NCI-H82 treated with DMSO at 0.1 percent for 48 hours (cell line): ENCODE data around the gene PNMA8C.

Experiments used
- DNase-seq: peaks from one replicate; lab custom pipeline; 2025; ENCODE audit not compliant: unreplicated experiment; lab: John Stamatoyannopoulos, UW

PNMA8C gene

DNA sequence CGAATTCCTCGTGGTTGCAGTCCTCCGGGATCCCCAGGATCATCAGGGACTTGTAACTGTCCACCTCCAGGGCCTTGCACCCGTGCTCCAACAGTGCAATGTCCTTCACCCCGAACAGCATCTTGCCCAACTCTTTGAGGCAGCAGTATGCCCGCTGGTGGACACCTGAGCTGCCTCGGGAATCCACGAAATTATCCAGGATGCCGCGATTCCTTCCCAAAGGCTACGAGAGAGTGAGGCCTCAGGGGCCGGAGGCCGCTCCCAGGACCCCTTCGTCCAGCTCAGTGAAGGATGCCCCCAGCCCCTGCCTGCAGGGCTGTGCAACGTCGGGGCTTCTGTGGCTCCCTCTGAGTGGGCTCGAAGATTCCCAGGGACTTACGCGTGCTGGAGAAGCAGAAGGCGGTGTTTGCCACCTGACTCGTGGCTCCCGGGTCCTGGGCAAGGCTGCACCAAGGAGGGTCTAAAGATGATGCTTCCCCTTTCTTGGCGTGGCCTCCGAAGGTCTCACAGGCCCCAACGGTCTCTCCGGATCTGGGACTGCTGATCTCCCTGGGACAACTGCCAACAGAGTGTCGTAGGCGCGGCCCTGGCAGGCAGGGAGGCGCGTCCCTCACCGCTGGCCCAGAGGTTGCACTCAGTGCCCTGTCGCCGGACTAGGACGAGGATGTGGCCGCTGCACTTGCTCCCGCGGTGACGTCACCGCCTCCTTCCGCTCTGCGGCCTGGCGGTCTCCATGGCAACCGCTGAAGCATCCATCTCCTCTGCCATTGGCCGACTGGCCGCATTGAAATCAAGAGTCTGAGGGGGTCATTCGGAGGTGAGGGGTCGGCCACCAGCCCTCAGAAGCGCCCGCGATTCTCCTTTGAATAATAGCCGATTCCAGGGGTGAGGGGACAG, at the start of gene PNMA8C:
Gene PNMA8C, minus strand, starts transcription at position 698 of the 897 bp plus-strand sequence. Its CDS starts 577 bp downstream, at position 121.
- DNase-seq: no peak

DNA sequence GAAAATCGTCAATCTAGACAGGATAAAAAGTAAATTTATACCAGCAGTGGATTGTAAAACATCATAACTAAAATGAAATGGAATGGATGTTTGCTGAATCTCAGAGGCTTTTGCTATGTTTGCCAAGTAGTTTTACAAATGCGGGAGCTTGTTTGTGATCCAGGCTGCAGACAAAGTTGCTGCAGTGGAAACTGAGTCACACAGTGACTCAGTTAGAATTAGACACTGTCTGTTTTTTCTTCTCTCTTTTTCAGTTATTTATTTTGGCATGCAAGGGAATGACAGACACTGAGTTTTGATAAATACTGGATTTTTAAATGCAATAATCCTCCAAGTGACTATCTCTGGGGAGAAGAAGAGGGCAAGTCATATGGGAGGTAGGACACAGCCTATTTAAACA, 47.2 kb upstream of the PNMA8C start:
- DNase-seq: no peak

DNA sequence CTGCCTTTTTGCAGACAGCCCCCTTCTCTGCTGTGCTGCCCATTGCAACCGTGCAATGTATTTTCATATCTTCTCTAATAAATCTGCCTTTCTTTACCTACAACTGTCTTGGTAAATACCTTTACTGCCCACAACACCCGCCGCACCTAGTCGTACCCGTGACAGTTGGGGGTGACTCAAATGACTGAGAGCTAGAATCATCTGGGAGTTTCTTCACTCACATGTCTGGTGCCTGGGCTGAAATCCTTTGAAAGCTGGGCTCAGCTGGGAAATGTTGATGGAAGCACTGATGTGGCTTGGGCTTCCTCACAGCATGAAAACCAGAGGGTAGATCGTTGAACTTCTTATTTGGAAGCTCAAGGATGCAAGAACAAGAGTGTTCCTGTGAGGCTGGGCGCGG, 45.5 kb upstream of the PNMA8C start:
- no peak for DNase-seq

DNA sequence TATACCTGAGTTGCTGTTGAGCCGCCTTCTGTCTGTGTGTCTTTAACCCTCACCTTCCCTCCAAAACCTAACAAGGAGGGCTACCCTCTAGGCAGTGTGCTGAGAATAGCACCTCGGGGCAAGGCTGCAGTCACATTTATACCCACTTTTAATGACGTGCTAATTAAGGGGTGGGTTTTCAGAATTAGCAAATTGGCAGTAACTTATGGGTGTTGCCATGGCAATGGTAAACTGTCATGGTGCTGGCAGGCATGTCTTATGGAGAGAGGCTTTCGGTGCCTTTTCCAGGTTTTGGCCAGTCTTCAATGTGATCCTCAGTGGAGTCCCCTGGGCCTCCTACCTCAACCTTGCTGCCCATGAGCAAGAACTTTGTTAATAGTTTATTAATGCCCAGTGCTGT, 43.9 kb upstream of the PNMA8C start:
- no peak for DNase-seq

DNA sequence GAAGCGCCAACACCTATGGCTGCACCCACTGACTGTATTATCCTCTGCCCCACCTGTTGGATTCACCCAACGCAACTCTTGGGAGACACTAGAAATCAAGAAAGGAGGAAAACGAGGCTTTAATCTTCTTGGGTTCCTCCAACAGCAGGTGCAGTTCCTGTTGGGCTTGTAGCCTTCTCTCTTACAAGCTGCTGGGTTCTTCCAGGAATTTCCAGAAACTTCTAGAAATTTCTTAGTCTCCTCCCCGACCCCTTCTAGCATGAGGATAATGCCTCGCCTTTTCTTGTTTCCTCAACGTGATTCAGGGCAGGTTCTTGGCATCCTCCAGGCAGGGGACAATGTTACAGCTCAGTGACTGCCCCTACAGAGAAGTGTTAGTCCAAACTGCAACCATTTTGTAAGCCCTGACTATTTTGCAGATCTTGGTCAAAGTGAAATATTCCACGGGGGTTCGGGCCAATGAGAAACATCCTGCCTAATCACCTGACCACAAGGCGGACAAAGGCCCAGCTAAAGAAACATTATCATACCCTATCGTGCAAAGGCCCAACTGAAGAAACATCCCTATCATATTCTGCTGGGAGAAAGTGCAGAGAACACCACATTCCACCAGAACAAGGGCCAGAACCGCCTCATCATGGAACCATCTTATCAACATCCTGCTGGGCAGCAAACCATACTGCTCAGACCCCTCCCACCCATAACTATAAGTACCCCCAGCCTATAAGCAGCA, 43.2 kb upstream of the PNMA8C start:
- no peak for DNase-seq

DNA sequence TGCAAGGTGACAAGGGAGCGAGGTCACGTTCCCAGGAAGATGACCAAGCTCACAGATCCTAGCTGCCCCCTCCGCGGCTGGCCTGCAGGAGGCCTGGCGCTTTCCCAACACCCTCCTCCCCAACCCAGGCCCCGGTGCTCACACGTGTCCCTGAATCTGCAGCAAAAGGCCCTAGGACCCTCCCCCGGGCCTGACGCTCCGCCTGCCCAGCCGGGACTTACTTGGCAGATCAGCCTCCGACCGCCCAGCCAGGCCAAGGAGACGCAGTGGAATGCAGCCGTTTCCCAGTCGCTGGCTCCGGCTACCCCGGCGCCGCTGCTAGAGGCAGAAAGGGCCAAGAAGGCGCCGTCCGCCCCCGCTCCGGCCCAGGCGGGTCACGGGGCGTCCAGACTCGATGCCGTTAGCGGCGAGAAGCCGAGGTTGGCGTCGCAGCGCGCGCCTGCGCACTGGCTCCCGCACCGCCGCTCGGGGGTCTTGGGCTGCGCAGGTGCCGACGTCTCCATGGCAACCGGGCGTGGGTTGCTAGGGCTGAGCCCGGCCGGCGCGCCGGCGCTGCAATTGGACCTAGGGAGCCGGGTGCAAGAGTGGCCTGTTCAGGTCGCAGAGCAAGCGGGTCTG, 42.5 kb upstream of the PNMA8C start, which contains the start of gene PNMA8A:
Gene PNMA8A, minus strand, starts transcription at position 448 of the 618 bp plus-strand sequence. CDS start 528 bp downstream, outside the sequence.
- DNase-seq: peak; percentile 68

GRCh38 chr19:46470376-46470775, 41.6 kb upstream of the PNMA8C start:
- DNase-seq: no peak

DNA sequence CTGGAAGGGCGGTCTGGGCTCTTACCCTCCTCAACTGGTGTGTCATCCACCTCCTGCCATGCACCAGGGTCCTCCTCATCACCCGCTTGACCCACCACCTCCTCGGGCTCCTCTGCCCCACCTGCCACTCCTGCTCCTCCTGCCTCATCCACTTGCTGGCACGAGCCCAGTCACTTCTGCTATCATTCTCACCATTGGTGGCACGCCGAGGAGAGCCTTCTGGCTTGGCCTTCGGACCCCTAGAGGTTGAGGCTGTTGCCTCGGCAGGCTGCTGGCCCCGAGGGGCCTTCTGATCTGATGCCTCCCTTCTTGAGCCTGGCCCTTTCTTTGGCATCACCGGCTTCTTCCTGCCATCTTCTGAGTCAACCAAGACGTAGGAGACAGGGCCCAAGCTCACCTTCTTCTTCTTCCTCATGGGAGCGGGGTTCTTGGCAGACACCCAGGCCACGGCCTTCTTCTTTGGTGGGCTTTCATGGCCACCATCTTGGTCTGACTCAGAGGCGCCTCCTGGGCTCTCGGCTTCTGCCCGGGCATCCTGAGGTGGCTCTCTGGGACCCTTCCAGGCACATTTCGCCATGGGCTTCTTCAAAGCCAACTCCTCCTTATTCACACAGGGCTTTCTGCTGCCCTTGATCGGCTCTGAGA, 40.9 kb upstream of the PNMA8C start:
- no peak for DNase-seq

DNA sequence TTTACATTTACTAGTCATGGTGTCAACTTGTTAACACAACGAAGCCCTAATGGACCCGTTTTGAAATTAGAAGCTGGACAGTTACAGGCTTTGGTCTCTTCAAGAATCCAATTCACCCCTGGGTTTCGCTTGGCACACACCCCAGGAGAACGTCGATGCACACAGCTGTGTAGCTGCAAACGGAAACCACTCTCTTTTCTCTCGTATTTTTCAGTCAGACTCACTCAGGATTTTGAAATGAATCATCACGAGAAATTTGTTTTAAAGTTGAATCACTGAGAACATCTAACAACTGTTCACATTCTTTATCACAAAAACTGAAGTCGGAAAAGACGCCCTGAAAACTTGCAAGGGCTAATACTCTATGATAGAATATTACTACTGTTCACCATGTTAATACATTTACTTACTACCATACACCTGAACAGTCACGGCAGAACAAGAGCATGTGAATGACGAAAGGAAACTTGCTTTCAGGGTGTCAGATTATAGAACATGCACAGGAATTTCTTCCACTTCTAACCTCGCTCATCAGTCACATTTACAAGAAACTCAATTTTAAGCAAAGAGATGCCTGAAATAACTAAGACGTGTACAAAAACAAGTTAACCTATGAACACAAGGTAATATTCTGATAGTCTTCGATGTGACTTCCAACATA, 37.9 kb upstream of the PNMA8C start:
- no peak for DNase-seq

- no peak for DNase-seq
Observed at GRCh38 chr19:46463516-46463915, 34.8 kb upstream of the PNMA8C start.

GRCh38 chr19:46461537-46461936, 32.8 kb upstream of the PNMA8C start:
- DNase-seq: no peak

DNA sequence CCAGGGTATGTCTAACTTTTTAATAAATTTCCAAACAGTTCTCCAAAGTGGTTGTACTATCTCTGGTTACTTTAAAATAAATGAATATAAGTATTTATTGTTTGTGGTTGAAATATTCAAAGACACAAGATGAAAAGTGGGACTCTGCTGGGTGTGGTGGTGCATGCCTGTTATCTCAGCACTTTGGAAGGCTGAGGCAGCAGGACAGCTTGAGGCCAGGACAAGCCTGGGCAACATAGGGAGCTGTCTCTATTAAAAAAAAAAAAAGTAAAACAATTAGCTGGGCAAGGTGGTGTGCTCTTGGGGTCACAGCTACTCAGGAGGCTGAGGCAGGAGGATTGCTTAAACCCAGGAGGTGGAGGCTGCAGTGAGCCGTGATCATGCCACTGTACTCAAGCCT, 32.2 kb upstream of the PNMA8C start:
- DNase-seq: no peak

- no peak for DNase-seq
Observed at GRCh38 chr19:46460055-46460454, 31.3 kb upstream of the PNMA8C start.

GRCh38 chr19:46456930-46457329, 28.2 kb upstream of the PNMA8C start:
- DNase-seq: no peak

DNA sequence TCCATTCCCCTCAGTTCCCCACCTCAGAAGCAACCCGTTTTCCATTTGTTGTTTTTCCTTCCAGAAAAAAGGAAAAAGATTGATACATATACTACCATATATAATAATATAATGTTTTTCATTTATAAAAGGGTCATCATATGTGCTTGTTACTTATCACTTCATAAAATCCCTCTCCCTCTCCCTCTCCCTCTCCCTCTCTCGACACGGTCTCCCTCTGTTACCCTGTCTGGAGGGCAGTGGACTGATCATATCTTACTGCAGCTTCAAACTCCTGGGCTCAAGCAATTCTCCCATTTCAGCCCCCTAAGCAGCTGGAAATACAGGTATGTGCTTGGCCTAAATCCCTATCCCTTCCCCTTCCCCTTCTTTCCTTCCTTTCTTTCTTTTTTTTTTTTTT, 25.5 kb upstream of the PNMA8C start:
- DNase-seq: no peak

DNA sequence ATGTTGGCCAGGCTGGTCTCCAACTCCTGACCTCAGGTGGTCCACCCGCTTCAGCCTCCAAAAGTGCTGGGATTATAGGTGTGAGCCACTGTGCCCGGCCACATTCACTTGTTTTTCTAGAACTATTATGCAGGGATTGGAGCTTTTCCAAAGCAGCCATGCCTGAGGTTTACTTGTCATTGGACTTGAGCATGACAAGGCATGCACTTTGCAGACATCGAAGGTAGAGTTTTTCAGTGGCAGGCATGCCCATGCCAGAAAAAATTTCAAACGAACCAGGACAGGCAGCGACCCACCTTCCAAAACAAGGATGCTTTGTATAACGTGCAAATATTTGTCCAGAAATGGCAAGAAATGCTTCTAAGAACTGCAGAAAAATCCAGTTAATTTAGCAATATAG, 24.9 kb upstream of the PNMA8C start:
- DNase-seq: no peak

DNA sequence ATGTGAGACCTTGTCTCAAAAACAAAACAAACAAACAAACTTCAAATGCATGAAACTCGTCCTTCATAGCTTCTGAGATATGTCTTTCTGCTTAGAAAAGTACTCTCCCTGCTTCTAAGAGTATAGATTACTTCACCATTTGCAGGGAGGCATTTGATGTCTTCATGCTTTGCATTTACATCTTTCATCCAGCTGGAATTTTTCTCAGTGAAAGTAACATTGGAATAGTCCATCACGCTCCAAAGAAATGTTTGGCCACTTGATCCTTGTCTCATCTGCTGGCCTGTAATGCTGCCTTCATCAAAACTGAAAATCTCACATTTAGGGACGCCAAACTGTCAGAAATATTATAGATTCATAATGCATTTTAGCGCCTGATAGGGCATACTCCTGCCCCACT, 23.4 kb upstream of the PNMA8C start:
- DNase-seq: no peak

DNA sequence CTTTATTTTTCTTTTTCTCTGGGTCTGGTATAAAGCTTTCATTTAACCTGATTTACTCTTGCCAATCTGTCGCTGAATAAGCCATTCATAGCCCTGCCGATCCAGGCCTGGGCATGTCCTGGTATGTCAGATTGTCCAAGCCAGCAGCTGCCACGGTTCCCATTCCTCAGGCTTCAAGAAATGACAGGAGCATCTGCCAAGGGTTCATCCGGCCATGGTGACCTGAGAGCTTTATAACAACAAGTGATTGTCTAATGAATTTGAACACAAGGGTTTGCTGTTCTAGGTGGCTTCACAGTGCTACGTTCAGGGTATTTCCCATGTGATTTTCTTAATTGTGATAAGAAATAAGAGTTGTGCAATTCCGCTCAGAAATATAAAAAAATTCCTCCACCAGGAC, 22.6 kb upstream of the PNMA8C start:
- DNase-seq: peak; percentile 31

- no peak for DNase-seq
Observed at GRCh38 chr19:46450737-46451136, 22.0 kb upstream of the PNMA8C start.

- DNase-seq: no peak
Observed at GRCh38 chr19:46449228-46449627, 20.5 kb upstream of the PNMA8C start.

DNA sequence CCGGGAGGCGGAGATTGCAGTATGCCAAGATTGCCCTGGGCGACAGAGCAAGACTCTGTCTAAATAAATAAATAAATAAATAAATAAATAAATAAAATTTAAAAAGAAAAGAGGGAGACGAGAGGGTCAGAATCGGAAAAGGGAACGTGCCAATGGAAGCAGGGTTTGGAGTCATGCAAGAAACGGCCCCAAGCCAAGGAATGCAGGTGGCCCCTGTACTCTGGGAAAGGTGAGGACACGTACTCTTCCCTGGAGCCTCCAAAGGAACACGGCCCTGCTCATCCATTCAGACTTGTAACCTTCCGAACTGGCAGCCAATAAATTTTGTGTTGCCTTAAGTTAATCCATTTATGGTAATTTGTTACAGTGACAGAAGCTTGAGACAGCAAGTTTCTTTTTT, 19.9 kb upstream of the PNMA8C start:
- no peak for DNase-seq
